ENCODE data around the gene LRRC1. TPM values are rescaled to one million over a fixed set of nuclear protein-coding genes. Genes with fewer than 3 reads are reported as not detected.

The LRRC1 gene
- total and polyA plus RNA-seq, 2 donors (not counting 1 experiment from before 2014, with no cell fraction given) = 3.4 to 8.9 TPM

- no peaks in the 10 kb centered on the region for H3K27me3 Mint-ChIP-seq
- POLR2A ChIA-PET = no interaction called here
These were observed 65.7 kb downstream of the LRRC1 start for GRCh38 chr6:53860511-53860910.

GRCh38 chr6:53861518-53861917 lies 66.7 kb downstream of the LRRC1 start:
- no peak overlapping the region for H3K27ac Mint-ChIP-seq
- POLR2A ChIA-PET = no interaction called here
- Histone ChIP-seq H3K9me3 (ENCODE audit: control extremely low read depth in 1 of 3, control insufficient read depth in 2 of 3, insufficient read depth in 1 of 3, low read length in 2 of 3) (no peaks in the 10 kb centered on the region), H3K27ac (ENCODE audit: low read length in 2 of 2) (no peak overlapping the region), H4K20me1 (ENCODE audit: control insufficient read depth, insufficient read depth, low read length, poor library complexity, severe bottlenecking) (no peaks in the 10 kb centered on the region), H2AFZ (ENCODE audit: insufficient read depth, low read depth, low read length, poor library complexity, severe bottlenecking) (no peak overlapping the region), H3K36me3 (replicated peaks in 1 of 2; ENCODE audit: control extremely low read depth in 1 of 2, control insufficient read depth in 1 of 2, extremely low read depth in 1 of 2, insufficient read depth in 2 of 2, low read length in 1 of 2) (no peaks in the 10 kb centered on the region), H3K4me1 (ENCODE audit: control insufficient read depth in 2 of 2, insufficient read depth in 2 of 2, low read length in 2 of 2) (no peaks in the 10 kb centered on the region), H3K9ac (ENCODE audit: low read length) (no peak overlapping the region), H3K4me3 (ENCODE audit: control extremely low read depth in 1 of 5, extremely low read depth in 1 of 5, insufficient read depth in 1 of 5, low read depth in 2 of 5, low read length in 4 of 5) (no peak overlapping the region), H3K79me2 (ENCODE audit: control insufficient read depth, insufficient read depth, low read length) (no peaks in the 10 kb centered on the region), H3K4me2 (replicated peaks; ENCODE audit: low read depth, low read length, poor library complexity, severe bottlenecking) (no peak overlapping the region), H3K27me3 (replicated peaks in 1 of 4; ENCODE audit: control extremely low read depth in 1 of 4, control insufficient read depth in 3 of 4, insufficient read depth in 4 of 4, low read length in 3 of 4) (no peaks in the 10 kb centered on the region)
- DNase-seq (no peak), ATAC-seq (ENCODE audit: low read depth) (no peak)
- H3K9me3 Mint-ChIP-seq (ENCODE audit: insufficient read depth) = no peaks in the 10 kb centered on the region
- H3K4me1 Mint-ChIP-seq = no peaks in the 10 kb centered on the region
- 78% methylated on average over 3 of the region's 3 CpGs for WGBS (ENCODE audit: insufficient coverage)
- CTCF ChIA-PET = no interaction called here
- no peaks in the 10 kb centered on the region for H3K27me3 Mint-ChIP-seq
- H3K4me3 Mint-ChIP-seq = no peak overlapping the region
- intact Hi-C loops (cut with micrococcal nuclease) = no loop called here
- no peak for TF ChIP-seq CTCF (IDR thresholded peaks at IDR 0.05)
- TF ChIP-seq EZH2 (IDR thresholded peaks at IDR 0.05; ENCODE audit: borderline replicate concordance, insufficient read depth, low read depth, low read length, poor library complexity, severe bottlenecking) = no peak

More at GRCh38 chr6:53860511-53860910, 65.7 kb downstream of the LRRC1 start:
- H2AFZ ChIP-seq (ENCODE audit: insufficient read depth, low read depth, low read length, poor library complexity, severe bottlenecking) = no peak overlapping the region
- H3K36me3 ChIP-seq (replicated peaks in 1 of 2; ENCODE audit: control extremely low read depth in 1 of 2, control insufficient read depth in 1 of 2, extremely low read depth in 1 of 2, insufficient read depth in 2 of 2, low read length in 1 of 2) = no peaks in the 10 kb centered on the region
- no peak overlapping the region for H3K4me3 Mint-ChIP-seq
- CTCF ChIA-PET = no interaction called here
- no peak for DNase-seq
- WGBS (ENCODE audit: insufficient coverage) = 97% methylated on average over 2 of the region's 2 CpGs
- no peaks in the 10 kb centered on the region for H3K9me3 ChIP-seq (ENCODE audit: control extremely low read depth in 1 of 3, control insufficient read depth in 2 of 3, insufficient read depth in 1 of 3, low read length in 2 of 3)
- H3K4me1 Mint-ChIP-seq = no peaks in the 10 kb centered on the region
- no peak overlapping the region for H3K4me3 ChIP-seq (ENCODE audit: control extremely low read depth in 1 of 5, extremely low read depth in 1 of 5, insufficient read depth in 1 of 5, low read depth in 2 of 5, low read length in 4 of 5)
- H4K20me1 ChIP-seq (ENCODE audit: control insufficient read depth, insufficient read depth, low read length, poor library complexity, severe bottlenecking) = no peaks in the 10 kb centered on the region
- H3K4me2 ChIP-seq (replicated peaks; ENCODE audit: low read depth, low read length, poor library complexity, severe bottlenecking) = no peak overlapping the region
- H3K9ac ChIP-seq (ENCODE audit: low read length) = no peak overlapping the region
- no peak for ATAC-seq (ENCODE audit: low read depth)
- H3K27ac ChIP-seq (ENCODE audit: low read length in 2 of 2) = no peak overlapping the region
- no peaks in the 10 kb centered on the region for H3K79me2 ChIP-seq (ENCODE audit: control insufficient read depth, insufficient read depth, low read length)
- intact Hi-C loops (cut with micrococcal nuclease) = no loop called here
- TF ChIP-seq EZH2 (IDR thresholded peaks at IDR 0.05; ENCODE audit: borderline replicate concordance, insufficient read depth, low read depth, low read length, poor library complexity, severe bottlenecking) (no peak), CTCF (IDR thresholded peaks at IDR 0.05) (no peak)
- no peaks in the 10 kb centered on the region for H3K27me3 ChIP-seq (replicated peaks in 1 of 4; ENCODE audit: control extremely low read depth in 1 of 4, control insufficient read depth in 3 of 4, insufficient read depth in 4 of 4, low read length in 3 of 4)
- H3K27ac Mint-ChIP-seq = no peak overlapping the region
- H3K9me3 Mint-ChIP-seq (ENCODE audit: insufficient read depth) = no peaks in the 10 kb centered on the region
- no peaks in the 10 kb centered on the region for H3K4me1 ChIP-seq (ENCODE audit: control insufficient read depth in 2 of 2, insufficient read depth in 2 of 2, low read length in 2 of 2)
